Uterus (tissue), 2 donors: Measurements from ENCODE around the gene ERG.

ENCODE experiments used
- CTCF ChIP-seq, 4 experiments: fragments of 200-600 bp in 2 of 4; fragments of 450-650 bp in 2 of 4; sonication (generic) in 2 of 4; IDR thresholded peaks; one replicate each; pipeline ENCODE4 v1.5.1; 2016 to 2019; ENCODE audit warnings: antibody characterized with exemption in 4 of 4, mild to moderate bottlenecking in 2 of 4, moderate library complexity in 1 of 4
- POLR2A ChIP-seq, 2 donors: fragments of 450-650 bp; IDR thresholded peaks; one replicate each; pipeline ENCODE4 v1.6.1; 2016; ENCODE audit warnings: antibody characterized with exemption in 2 of 2, mild to moderate bottlenecking in 1 of 2, moderate library complexity in 1 of 2

GRCh38 chr21:38377165-38378088, 120.8 kb downstream of the ERG start:
- TF ChIP-seq CTCF (IDR thresholded peaks at IDR 0.05) (no peak), POLR2A (IDR thresholded peaks at IDR 0.05) (no peak)
